Progenitor cell of endocrine pancreas (in vitro differentiated cells): Measurements from ENCODE around the gene HEMGN. TPM values are rescaled to one million over a fixed set of nuclear protein-coding genes. Genes with fewer than 3 reads are reported as not detected.
"Not testable (repeated sequence)": the region's sequence is repeated elsewhere in the genome, so short reads cannot be mapped to it uniquely, and the experiment has no call there.

Experiments
- DNase-seq: peaks from one replicate; pipeline ENCODE4 v3.0.0; 2021; ENCODE audit warnings: low spot score; ENCODE audit not compliant: unreplicated experiment
- H3K27ac Mint-ChIP-seq: 2 replicates; pipeline ENCODE4 v1.8.0; 2021; ENCODE audit warnings: mild to moderate bottlenecking, moderate library complexity, mixed read lengths
- H3K27me3 Mint-ChIP-seq: 2 replicates; pipeline ENCODE4 v1.8.0; 2021; ENCODE audit warnings: mixed read lengths
- H3K36me3 Mint-ChIP-seq: 2 replicates; pipeline ENCODE4 v1.8.0; 2022; ENCODE audit warnings: mixed read lengths; ENCODE audit not compliant: insufficient read depth
- H3K4me1 Mint-ChIP-seq: 2 replicates; pipeline ENCODE4 v1.8.0; 2021; ENCODE audit warnings: low read depth, mixed read lengths
- H3K4me3 Mint-ChIP-seq: 2 replicates; pipeline ENCODE4 v1.8.0; 2021; ENCODE audit warnings: low read depth, mild to moderate bottlenecking, moderate library complexity, mixed read lengths
- H3K9me3 Mint-ChIP-seq: 2 replicates; pipeline ENCODE4 v1.8.0; 2021; ENCODE audit warnings: low read depth, mixed read lengths
- CTCF ChIP-seq: fragments of 200-600 bp; sonication (generic); IDR thresholded peaks from one replicate; pipeline ENCODE4 v1.5.0; 2021; ENCODE audit warnings: antibody characterized with exemption, mild to moderate bottlenecking; ENCODE audit not compliant: unreplicated experiment
- total RNA-seq: library from RNA; stranded (reverse); gene quantifications from 2 replicates; pipeline ENCODE4 v1.2.1, GENCODE V29; 2021

HEMGN gene
- total RNA-seq, 1 donor from 2014 or later, result not detected

DNA sequence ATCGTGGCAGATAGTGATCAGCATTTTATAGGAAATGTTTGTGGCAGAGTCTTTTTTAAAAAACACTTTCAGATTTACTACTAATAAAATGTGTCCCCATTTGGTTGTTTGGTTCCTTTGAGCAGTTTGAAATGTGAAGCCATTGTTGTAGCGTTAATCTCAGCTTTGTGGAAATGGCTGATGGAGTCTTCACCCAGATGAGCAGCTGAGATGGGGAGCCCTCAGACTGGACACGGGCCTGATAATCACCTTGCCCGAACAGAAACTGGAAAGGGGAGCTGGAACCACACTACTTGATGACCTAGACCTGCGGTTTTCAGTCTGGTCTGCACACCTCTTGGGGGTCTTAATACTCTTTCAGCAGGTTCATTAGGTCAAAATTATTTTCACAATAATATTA is 24.6 kb upstream of the HEMGN start:
- H3K27me3 Mint-ChIP-seq, result peaks cover 12% of the 10 kb centered on the region
- no peak for DNase-seq
- H3K27ac Mint-ChIP-seq, result no peak overlapping the region
- H3K36me3 Mint-ChIP-seq, result no peaks in the 10 kb centered on the region
- H3K9me3 Mint-ChIP-seq, result no peaks in the 10 kb centered on the region
- no peak for TF ChIP-seq CTCF
- H3K4me3 Mint-ChIP-seq, result no peak overlapping the region
- H3K4me1 Mint-ChIP-seq, result peaks cover 1% of the 10 kb centered on the region

GRCh38 chr9:97962136-97962535 is 24.2 kb upstream of the HEMGN start:
- peaks cover 1% of the 10 kb centered on the region for H3K4me1 Mint-ChIP-seq
- no peak for DNase-seq
- H3K36me3 Mint-ChIP-seq, result no peaks in the 10 kb centered on the region
- H3K9me3 Mint-ChIP-seq, result no peaks in the 10 kb centered on the region
- H3K27ac Mint-ChIP-seq, result no peak overlapping the region
- peaks cover 12% of the 10 kb centered on the region for H3K27me3 Mint-ChIP-seq
- TF ChIP-seq CTCF, result no peak
- H3K4me3 Mint-ChIP-seq, result no peak overlapping the region

DNA sequence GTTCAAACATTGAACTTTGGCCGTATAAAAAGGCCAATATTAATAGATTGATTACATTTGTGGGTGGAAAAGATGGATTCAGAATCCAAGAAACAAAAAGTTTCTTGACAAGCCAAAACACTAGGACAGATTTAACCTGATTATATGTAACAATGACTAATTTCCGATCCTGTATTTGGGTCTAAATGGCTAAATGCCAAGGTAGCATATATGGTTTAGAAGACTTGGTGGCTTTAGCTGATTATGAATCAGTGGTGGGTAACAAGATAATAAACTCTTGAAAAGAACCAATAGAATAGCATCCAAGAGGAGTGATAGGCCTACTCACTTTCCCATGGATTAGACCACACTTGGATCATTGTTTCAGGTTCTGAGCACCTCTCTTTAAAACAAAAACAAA is 23.4 kb upstream of the HEMGN start:
- Mint-ChIP-seq H3K4me3 (no peak overlapping the region), H3K4me1 (peaks cover 8% of the 10 kb centered on the region)

GRCh38 chr9:97960678-97961328 is 22.8 kb upstream of the HEMGN start:
- H3K27ac Mint-ChIP-seq, result not testable (repeated sequence)

More for the DNA sequence above, 23.4 kb upstream of the HEMGN start:
- Mint-ChIP-seq H3K27ac (no peak overlapping the region), H3K36me3 (no peaks in the 10 kb centered on the region), H3K27me3 (peaks cover 12% of the 10 kb centered on the region), H3K9me3 (no peaks in the 10 kb centered on the region)
- DNase-seq, result no peak
- no peak for TF ChIP-seq CTCF

DNA sequence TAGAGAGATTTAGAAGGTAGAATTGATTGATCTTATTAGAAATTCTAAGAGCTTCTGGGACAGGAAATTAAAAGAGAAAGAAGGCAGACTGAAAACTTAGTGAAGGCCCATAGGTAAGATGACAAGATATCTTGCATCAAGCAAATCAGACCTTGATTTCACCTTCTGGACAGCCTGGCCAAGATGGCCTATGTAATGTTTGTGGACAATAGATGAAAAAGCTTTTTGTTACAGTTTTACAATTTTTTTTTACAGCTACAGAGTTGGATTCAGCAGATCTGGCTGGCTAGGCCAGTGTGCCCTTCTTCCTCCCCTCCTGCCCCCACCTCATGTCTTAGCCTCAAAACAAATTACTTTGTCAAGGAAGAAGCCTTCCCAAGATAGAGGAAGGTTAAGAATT is 21.6 kb upstream of the HEMGN start:
- H3K4me1 Mint-ChIP-seq, result peaks cover 8% of the 10 kb centered on the region
- no peak overlapping the region for H3K27ac Mint-ChIP-seq
- no peak overlapping the region for H3K4me3 Mint-ChIP-seq
- no peaks in the 10 kb centered on the region for H3K36me3 Mint-ChIP-seq
- H3K9me3 Mint-ChIP-seq, result no peaks in the 10 kb centered on the region
- H3K27me3 Mint-ChIP-seq, result peaks cover 12% of the 10 kb centered on the region
- no peak for TF ChIP-seq CTCF
- DNase-seq, result no peak

More at GRCh38 chr9:97960678-97961328, 22.8 kb upstream of the HEMGN start:
- H3K4me1 Mint-ChIP-seq, DNase-seq, H3K36me3 Mint-ChIP-seq, H3K9me3 Mint-ChIP-seq, H3K4me3 Mint-ChIP-seq: not testable (repeated sequence)
- H3K27me3 Mint-ChIP-seq, result peaks cover 12% of the 10 kb centered on the region

- Mint-ChIP-seq H3K27me3 (peaks cover 9% of the 10 kb centered on the region), H3K27ac (no peak overlapping the region), H3K4me3 (no peak overlapping the region), H3K4me1 (peaks cover 8% of the 10 kb centered on the region), H3K9me3 (no peaks in the 10 kb centered on the region), H3K36me3 (no peaks in the 10 kb centered on the region)
- no peak for DNase-seq
- no peak for TF ChIP-seq CTCF
Measured at GRCh38 chr9:97958812-97959511, 21.0 kb upstream of the HEMGN start.
